GM23338 (cell line): ENCODE data around the gene ZNF385C. TPM values are rescaled to one million over a fixed set of nuclear protein-coding genes. Genes with fewer than 3 reads are reported as not detected.

ENCODE experiments used
- ATAC-seq: fragments of 200-7000 bp; cut with Tn5 transposase; 3 replicates; pipeline ENCODE4 v1.9.1; 2020
- DNase-seq: peaks from one replicate; pipeline ENCODE4 v3.0.0-alpha.2; 2015; ENCODE audit warnings: low spot score
- H2AFZ ChIP-seq: fragments of 200-600 bp; sonication (generic); 2 replicates; pipeline ENCODE4 v1.8.0; 2016; ENCODE audit warnings: antibody characterized with exemption, mild to moderate bottlenecking, moderate library complexity
- H3F3A ChIP-seq: fragments of 200-600 bp; sonication (generic); replicated peaks from 2 replicates; pipeline ENCODE4 v1.8.0; 2017; ENCODE audit warnings: antibody characterized with exemption, mixed run types, low read depth
- H3K27ac ChIP-seq: fragments of 200-600 bp; sonication (generic); 2 replicates; pipeline ENCODE4 v1.6.1; 2016; ENCODE audit warnings: low read depth
- H3K27me3 ChIP-seq: fragments of 200-600 bp; sonication (generic); 2 replicates; pipeline ENCODE4 v1.8.0; 2016; ENCODE audit warnings: mild to moderate bottlenecking, mixed run types, moderate library complexity; ENCODE audit not compliant: insufficient read depth
- H3K36me3 ChIP-seq: fragments of 200-600 bp; sonication (generic); 2 replicates; pipeline ENCODE4 v1.8.0; 2016; ENCODE audit warnings: mild to moderate bottlenecking; ENCODE audit not compliant: insufficient read depth
- H3K4me1 ChIP-seq: fragments of 200-600 bp; sonication (generic); 2 replicates; pipeline ENCODE4 v1.8.0; 2016; ENCODE audit warnings: mild to moderate bottlenecking, moderate library complexity; ENCODE audit not compliant: insufficient read depth
- H3K4me2 ChIP-seq: fragments of 200-600 bp; sonication (generic); 2 replicates; pipeline ENCODE4 v1.7.1; 2017; ENCODE audit warnings: mixed run types
- H3K4me3 ChIP-seq: fragments of 200-600 bp; sonication (generic); 2 replicates; pipeline ENCODE4 v1.6.1; 2016; ENCODE audit warnings: mixed run types
- H3K79me2 ChIP-seq: fragments of 200-600 bp; sonication (generic); replicated peaks from 2 replicates; pipeline ENCODE4 v1.8.0; 2017; ENCODE audit warnings: mild to moderate bottlenecking; ENCODE audit not compliant: insufficient read depth
- H3K9me2 ChIP-seq: fragments of 200-600 bp; sonication (generic); 2 replicates; pipeline ENCODE4 v1.8.0; 2017; ENCODE audit not compliant: insufficient read depth
- H4K20me1 ChIP-seq: fragments of 200-600 bp; sonication (generic); replicated peaks from 2 replicates; pipeline ENCODE4 v1.8.0; 2017; ENCODE audit warnings: mild to moderate bottlenecking; ENCODE audit not compliant: insufficient read depth
- H3K27ac Mint-ChIP-seq: 2 replicates; pipeline ENCODE4 v1.8.0; 2020; ENCODE audit warnings: inconsistent platforms, mild to moderate bottlenecking, moderate library complexity, mixed read lengths
- H3K27me3 Mint-ChIP-seq: 3 replicates; pipeline ENCODE4 v1.8.0; 2022; ENCODE audit warnings: low read depth, mild to moderate bottlenecking, moderate library complexity, mixed read lengths, inconsistent platforms; ENCODE audit not compliant: insufficient read depth, poor library complexity
- H3K36me3 Mint-ChIP-seq: 3 replicates; pipeline ENCODE4 v1.8.0; 2021; ENCODE audit warnings: low read depth, mild to moderate bottlenecking, inconsistent platforms, moderate library complexity, mixed read lengths
- H3K4me1 Mint-ChIP-seq: 3 replicates; pipeline ENCODE4 v1.8.0; 2020; ENCODE audit warnings: mild to moderate bottlenecking, inconsistent platforms, mixed read lengths
- H3K4me3 Mint-ChIP-seq: 3 replicates; pipeline ENCODE4 v1.8.0; 2021; ENCODE audit warnings: moderate library complexity, mild to moderate bottlenecking, inconsistent platforms, mixed read lengths
- H3K9me3 Mint-ChIP-seq: 3 replicates; pipeline ENCODE4 v1.8.0; 2020; ENCODE audit warnings: moderate library complexity, mild to moderate bottlenecking, inconsistent platforms, mixed read lengths
- CREB1 ChIP-seq: fragments of 250-450 bp; sonication (Bioruptor Pico); IDR thresholded peaks from 2 replicates; pipeline ENCODE4 v1.5.0; 2020; ENCODE audit warnings: low read depth, mild to moderate bottlenecking, moderate library complexity
- CTCF ChIP-seq, 2 experiments: fragments of 200-600 bp in 1 of 2; sonication (generic) in 1 of 2; conservative IDR thresholded peaks; 2 replicates each; pipeline versions ENCODE4 v1.5.1 to v1.6.1; 2016 to 2017; ENCODE audit warnings: antibody characterized with exemption in 2 of 2, low read depth in 2 of 2, mild to moderate bottlenecking in 2 of 2, moderate library complexity in 1 of 2
- ETS1 ChIP-seq: IDR thresholded peaks from 2 replicates; pipeline ENCODE4 v1.6.1; 2016; ENCODE audit warnings: antibody characterized with exemption
- JUNB ChIP-seq: IDR thresholded peaks from one replicate; pipeline ENCODE4 v1.6.1; 2016; ENCODE audit warnings: antibody characterized with exemption; ENCODE audit not compliant: unreplicated experiment
- NANOG ChIP-seq: IDR thresholded peaks from 2 replicates; pipeline ENCODE4 v1.6.1; 2016; ENCODE audit warnings: antibody characterized with exemption, borderline replicate concordance
- REST ChIP-seq: IDR thresholded peaks from one replicate; pipeline ENCODE4 v1.6.1; 2018; ENCODE audit warnings: antibody characterized with exemption; ENCODE audit not compliant: unreplicated experiment
- STAT1 ChIP-seq: IDR thresholded peaks from one replicate; pipeline ENCODE4 v1.6.1; 2016; ENCODE audit warnings: antibody characterized with exemption; ENCODE audit not compliant: unreplicated experiment
- ZNF114 ChIP-seq: fragments of 250-450 bp; sonication (Bioruptor Pico); IDR thresholded peaks from 2 replicates; pipeline ENCODE4 v1.5.0; 2020; ENCODE audit warnings: mild to moderate bottlenecking, moderate library complexity
- ZNF331 ChIP-seq: fragments of 250-450 bp; sonication (Bioruptor Pico); IDR thresholded peaks from 2 replicates; pipeline ENCODE4 v1.5.0; 2020; ENCODE audit warnings: low read depth, mild to moderate bottlenecking, moderate library complexity
- ZNF462 ChIP-seq: fragments of 250-450 bp; sonication (Bioruptor Pico); IDR thresholded peaks from 2 replicates; pipeline ENCODE4 v1.5.0; 2020; ENCODE audit warnings: mild to moderate bottlenecking, moderate library complexity
- polyA plus RNA-seq: library from polyadenylated mRNA; unstranded; fragments of >200 nt; fragmentation: Nextera tagmentation; extraction: Ambion mirVana; gene quantifications from 2 replicates; pipeline ENCODE4 v1.2.1, GENCODE V29; 2016
- total RNA-seq: library from RNA; depleted of rRNA; stranded (reverse); fragments of >200 nt; shearing (Covaris generic); gene quantifications from 2 replicates; pipeline ENCODE4 v1.2.3, GENCODE V29; 2014

The ZNF385C gene
- total and polyA plus RNA-seq, 2 experiments from 2014 or later, result 1.9 to 3.1 TPM

GRCh38 chr17:42025936-42026335, 72.3 kb downstream of the ZNF385C start:
- TF ChIP-seq CTCF (conservative IDR thresholded peaks at IDR 0.05; ENCODE audit: low read depth in 2 of 2) (no peak), REST (no peak), STAT1 (no peak), JUNB (no peak), NANOG (no peak), ZNF331 (no peak), ETS1 (no peak), ZNF462 (CRISPR knock-in tag) (no peak), CREB1 (no peak), ZNF114 (CRISPR knock-in tag) (no peak)
- Histone ChIP-seq H3K9me2 (no peaks in the 10 kb centered on the region), H3K27ac (no peak overlapping the region), H3F3A (peaks cover 29% of the 10 kb centered on the region), H3K4me2 (no peak overlapping the region), H2AFZ (no peak overlapping the region), H3K36me3 (peaks cover 6% of the 10 kb centered on the region), H3K4me3 (no peak overlapping the region), H3K4me1 (peaks cover 6% of the 10 kb centered on the region), H4K20me1 (peaks cover 4% of the 10 kb centered on the region; the same call in 1 of the 2 replicates), H3K27me3 (no peaks in the 10 kb centered on the region), H3K79me2 (peaks cover 6% of the 10 kb centered on the region)
- H3K4me1 Mint-ChIP-seq, result peaks cover 37% of the 10 kb centered on the region
- peaks cover 9% of the 10 kb centered on the region for H3K27me3 Mint-ChIP-seq
- H3K36me3 Mint-ChIP-seq, result peaks cover 34% of the 10 kb centered on the region
- ATAC-seq, result no peak
- DNase-seq, result no peak
- H3K9me3 Mint-ChIP-seq, result no peaks in the 10 kb centered on the region; the same call in 2 of the 3 replicates
- H3K27ac Mint-ChIP-seq, result peak overlapping the region; percentile 52
- H3K4me3 Mint-ChIP-seq, result peak overlapping the region; percentile 14; the same call in 1 of the 3 replicates
